Stimulated activated CD4-positive, alpha-beta T cell treated with anti-CD3 and anti-CD28 coated beads, Interleukin-2, amount 100 ng/mL, for 24 hours (primary cell): Measurements from ENCODE around the gene PLXDC2.

Experiments used
- DNase-seq, 2 donors: peaks; one replicate each; pipeline ENCODE4 v3.0.0-alpha.2; 2020

The PLXDC2 gene

DNA sequence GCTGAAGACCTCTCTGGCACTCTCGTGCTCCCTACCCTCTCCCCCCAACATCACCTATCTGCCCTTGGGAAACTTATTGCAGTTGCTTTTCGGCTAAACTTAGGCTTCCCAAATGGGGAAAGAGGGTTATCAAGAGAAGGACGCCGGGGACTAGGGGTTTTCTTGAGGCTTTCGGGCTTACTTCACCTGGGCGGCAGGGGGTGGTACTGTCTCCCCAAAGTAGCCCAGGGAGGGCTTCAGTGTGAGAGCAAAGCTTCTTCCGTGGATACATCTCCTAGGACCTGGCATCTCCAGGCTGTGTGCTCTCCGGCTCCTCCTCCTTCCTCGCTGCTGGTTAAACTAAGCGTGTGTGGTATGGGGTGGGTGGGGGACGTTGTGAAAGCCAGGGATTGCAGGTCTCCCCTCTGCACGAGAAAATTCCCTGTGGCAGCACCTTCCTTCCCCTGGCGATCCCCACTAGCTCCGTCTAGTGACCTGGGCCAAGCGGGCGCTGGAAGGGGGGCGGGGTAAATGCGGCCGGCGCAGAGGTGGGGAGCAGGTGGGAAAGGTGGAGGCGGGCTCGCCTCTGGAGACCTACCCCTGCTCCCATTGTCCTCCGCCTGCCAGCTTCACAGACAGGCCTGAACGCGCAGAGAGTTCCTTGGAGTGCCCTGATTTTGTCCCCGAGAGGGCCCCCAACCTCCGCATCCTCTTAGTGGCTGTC is 1.1 kb downstream of the PLXDC2 start:
- no peak for DNase-seq

DNA sequence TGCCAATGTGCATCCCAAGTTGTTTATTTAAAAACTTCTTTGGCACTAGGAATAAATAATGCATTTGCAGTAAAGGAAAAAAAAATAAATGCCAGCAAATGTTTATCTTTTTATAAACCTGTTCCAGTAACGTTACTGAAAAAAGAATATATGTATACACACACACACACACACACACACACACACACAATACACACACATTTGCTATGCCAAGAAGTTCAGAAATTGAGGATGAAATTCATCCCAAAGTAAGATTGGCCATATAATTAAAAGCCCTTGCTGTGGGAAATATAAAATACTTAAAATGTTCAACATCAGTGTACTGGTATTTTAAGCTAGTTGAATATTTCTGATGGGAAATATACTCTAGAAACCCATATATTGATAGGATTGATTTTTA is 2.6 kb downstream of the PLXDC2 start:
- no peak for DNase-seq

DNA sequence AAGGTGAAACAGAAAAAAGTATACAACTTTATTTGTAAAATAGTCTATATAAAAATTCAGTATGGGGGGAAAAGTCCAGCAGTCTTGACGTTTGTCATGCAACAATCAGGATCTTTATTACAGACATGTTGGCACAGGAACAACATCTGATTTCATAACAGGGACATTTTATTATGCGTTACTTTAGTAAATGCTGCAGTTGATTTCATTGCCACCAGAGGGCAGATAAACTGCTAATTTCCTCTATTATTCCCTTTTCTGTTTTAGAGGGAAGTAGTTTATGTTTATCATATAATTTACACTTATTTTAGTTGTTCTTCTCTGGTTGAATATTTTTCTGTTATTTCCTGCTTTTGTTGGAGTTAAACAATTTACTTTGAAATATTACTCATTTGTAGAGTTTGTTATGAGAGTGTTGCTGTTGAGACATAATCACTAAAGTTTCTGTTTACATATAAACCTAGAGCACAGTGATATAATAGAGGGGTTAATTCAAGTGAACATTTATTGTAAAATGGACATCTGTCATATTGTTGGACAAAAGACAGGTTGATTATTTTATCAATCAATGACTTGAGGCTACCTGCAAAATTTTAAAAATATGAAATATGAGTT is 3.3 kb downstream of the PLXDC2 start:
- no peak for DNase-seq

DNA sequence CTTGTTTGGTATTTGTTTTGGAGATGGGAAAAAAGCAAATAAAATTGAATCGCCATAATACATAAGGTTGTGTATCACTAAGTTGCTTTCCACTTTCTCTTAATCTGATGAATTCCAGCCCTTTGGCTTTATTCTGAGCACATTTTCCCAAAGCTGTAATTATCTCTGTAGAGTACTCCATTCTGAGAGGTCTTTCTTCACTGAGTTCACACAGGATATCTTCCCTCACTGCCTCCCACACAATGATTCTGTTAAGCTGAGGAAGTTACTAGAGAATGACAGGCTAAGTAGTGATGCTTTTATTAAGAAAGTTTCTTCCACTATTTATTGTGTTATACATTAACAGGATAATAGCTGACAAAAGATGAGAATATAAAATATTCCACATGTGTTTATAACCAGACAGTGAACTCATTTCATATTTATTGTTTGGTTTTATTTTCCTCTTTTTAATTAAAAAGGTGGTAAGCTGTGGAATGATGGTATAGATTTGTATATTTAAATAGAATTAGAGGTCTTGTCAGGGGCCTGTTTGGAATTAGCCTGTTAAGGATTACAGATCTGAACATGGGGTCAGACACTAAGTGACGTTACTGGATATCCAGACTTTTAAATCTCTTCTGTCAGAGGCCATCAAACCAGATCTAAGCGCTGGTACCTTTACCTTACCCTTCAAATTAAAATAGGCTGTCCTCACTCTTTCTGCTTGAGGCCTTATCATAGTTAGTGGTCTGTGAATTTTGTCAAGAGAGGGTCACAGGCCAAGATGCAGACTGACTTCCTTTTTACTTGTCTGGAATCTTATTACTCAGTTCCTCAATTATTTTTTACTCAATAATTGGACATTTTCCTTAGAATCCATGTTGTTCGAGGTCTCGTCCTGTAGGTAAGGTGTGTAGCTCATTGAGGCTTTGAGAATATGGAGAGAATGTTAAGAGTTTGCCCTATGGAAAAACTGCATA is 8.4 kb downstream of the PLXDC2 start:
- no peak for DNase-seq

DNA sequence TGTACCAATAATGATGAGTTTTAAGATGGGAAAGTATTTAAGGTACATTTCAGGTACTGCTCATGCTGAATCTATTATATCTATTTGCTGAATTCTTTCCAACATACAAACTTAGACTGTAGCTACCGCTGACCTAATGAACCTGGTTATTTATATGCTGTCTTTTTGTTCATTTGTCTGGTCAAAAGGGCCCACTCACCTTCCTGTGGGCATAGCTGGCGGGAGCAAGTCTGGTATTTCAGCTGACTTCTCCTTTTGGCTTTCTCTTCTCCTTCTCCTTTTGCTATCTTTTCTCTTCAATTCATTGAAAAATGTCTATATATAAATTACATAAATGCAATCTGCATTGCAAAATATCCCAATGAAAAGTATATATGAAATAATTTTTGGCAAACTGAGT is 9.5 kb downstream of the PLXDC2 start:
- DNase-seq = no peak

DNA sequence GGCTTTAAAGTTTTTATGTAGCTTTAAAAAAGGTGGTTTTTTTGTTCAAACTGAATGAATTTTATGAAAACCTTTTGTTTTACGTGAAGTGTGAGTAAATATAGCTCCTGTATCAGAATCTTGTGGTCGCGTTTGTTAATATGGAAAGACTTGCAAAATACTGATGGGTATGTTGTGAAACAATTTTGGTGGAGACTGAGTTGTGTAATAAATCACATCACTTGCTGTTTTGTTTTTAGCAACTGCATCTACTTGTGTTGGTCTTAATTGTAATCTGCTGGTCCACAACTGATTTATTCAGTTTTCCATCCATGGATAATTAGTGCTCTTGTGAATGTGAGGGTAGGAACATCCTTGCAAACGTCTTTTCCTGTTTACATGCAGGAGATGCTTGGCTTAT is 10.5 kb downstream of the PLXDC2 start:
- no peak for DNase-seq

DNA sequence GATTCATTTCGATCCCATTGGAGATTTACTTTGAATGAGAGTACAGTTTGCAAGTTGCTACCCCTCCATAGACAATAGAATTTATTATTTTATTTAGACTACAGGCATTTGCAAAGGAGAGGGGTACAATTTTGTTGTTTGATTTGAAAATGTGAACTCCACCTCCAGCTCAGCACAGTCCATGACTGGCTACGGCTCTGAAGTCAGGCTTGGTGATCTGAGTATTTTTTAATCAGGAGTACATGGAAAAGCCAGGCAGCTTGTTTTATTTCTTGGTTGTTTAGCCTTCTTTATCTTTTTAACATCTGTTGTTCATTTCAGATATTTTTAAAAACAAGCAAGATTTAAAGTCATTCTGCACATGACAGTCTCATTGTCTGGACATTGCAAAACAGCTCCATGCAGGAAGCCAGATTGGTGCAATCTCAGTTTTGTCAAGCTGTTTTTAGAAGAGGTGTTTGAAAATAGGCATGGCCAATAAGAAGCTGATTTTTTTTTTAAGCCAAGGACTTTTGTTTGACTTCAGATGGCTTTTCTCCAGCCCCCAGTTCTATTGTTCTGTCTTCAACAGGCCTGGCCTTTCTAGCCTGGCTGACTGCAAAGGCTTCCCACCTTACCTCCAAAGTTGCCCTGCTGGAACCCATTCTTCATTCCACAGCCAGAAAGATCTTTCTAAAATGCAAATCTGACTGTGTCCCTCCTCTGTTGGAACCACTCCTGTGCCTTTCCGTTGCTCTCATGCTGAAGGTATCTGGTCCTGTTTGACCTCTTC is 12.2 kb downstream of the PLXDC2 start:
- DNase-seq = no peak

DNA sequence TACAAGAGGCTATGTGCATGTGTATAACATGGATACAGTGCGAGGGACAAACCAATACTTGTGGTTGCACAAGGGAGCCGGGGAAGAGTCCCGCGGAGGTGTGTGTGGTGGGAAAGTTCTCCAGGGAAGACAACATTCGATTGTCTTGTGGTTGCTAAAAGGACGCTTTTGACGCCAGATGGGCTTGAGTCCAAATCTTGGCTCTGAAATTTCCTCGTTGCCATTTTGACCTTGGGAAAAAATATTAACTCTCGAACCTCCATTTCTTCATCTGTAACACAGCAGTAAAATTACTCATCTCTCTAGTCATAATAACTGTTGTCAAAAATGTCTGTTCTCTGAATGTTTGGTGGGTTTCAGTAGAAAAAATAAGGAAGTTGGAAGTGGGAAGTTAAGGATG is 16.5 kb downstream of the PLXDC2 start:
- no peak for DNase-seq

DNA sequence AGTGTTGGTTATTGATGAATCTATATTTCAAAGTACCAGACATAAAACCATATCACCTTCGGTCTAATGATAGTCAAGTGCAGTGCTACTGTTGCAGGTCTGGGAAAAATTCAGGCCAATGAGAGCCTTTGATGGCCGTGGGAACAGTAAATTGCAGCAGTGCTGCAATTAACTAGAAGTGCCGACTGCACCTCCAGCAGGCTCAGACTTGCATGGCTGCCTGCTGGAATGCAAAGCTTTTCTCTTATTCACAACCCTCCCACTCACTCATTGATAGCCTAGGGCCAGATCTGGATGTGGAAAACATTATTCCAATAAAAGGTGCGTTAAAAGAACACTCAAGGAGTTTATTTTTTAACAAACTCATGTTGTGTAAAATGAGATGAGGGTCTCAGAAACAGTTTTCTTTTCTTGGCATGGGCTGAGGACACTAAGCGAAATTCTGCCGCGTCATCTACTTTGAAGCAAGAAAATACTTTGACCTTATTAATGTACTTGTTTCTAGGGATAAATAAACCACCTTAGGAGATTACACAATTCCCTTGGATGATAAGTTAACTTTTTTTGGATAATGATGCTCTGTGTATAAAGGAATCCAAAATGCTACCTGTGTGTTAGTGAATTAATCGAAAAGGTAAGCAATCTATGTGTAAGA is 17.1 kb downstream of the PLXDC2 start:
- no peak for DNase-seq

DNA sequence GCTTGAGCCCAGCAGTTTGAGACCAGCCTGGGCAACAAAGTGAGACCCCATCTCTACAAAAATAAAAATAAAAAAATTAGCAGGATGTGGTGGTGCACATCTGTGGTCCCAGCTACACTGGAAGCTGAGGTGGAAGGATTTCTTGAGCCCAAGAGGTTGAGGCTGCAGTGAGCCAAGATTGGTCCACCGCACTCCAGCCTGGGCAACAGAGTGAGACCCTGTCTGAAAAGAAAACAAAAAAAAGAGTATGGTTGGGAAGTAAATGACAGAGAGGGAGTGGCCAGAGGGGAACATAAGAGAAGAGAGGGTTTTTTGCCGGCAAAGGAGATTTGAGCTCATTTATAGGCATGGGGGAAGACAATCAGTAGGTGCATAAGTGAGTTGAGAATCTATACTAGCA is 19.7 kb downstream of the PLXDC2 start:
- no peak for DNase-seq

DNA sequence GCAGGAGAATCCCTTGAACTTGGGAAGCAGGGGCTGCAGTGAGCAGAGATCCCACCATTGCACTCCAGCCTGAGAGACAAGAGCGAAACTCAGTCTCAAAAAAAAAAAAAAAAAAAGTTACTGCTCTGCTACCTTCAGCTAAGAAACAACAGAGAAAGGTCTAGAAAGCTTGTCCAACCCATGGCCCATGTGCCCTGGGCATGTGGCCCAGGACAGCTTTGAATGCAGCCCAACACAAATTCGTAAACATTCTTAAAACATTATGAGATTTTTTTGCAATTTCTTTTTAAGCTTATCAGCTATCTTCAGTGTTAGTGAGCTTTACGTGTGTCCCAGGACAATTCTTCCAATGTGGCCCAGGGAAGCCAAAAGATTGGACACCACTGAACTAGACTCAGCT is 22.9 kb downstream of the PLXDC2 start:
- DNase-seq = no peak

DNA sequence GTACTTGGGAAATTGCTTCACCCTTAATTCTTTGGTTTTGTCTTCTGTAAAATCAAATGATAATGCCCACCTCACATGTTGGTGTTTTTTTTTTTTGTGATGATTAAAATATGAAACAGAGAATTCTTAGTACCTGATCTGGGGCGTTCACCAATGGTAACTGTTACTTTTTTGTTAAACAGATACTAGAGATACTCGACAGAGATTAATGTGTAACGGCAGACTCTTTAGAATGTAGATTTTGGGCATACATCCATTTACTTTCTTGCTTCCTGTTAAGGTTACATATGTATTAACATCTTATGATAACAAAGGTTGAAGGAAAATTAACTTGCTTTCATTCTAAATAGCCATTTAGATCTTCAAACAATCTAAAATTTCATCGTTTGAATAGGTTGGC is 23.3 kb downstream of the PLXDC2 start:
- DNase-seq = no peak

DNA sequence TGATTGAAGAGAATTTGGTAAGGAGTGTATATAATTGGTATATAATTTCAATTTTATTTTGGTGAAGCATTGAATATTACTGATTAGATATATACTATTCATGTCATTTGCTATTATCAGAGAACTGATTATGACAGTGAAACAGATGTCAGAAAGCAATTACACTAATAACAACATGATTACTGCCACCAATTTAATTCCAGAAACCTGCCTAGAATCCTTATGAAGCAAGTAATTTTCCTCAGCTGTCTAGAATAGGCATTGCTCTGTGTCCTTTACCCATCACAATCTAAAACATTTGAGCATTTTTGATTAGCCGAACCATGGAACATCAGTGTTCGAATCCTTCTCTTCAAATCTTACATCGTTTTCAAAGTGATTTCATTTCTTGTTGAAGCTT is 24.5 kb downstream of the PLXDC2 start:
- no peak for DNase-seq

DNA sequence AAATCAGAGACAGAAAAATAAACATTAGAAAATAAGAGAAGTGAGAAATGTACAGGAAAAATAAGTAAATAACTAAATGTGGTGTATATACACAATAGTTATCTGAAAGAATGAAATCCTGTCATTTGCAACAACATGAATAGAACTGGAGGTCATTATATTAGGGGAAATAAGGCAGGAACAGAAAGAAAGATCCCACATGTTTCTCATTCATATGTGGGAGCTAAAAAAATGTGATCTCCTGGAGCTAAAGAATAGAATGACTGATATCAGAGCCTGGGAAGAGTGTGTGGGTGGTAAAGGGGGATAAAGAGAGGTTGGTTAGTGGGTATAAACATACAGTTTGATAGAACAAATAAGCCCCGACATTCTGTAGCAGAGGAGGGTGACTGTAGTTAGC is 27.3 kb downstream of the PLXDC2 start:
- DNase-seq = no peak

DNA sequence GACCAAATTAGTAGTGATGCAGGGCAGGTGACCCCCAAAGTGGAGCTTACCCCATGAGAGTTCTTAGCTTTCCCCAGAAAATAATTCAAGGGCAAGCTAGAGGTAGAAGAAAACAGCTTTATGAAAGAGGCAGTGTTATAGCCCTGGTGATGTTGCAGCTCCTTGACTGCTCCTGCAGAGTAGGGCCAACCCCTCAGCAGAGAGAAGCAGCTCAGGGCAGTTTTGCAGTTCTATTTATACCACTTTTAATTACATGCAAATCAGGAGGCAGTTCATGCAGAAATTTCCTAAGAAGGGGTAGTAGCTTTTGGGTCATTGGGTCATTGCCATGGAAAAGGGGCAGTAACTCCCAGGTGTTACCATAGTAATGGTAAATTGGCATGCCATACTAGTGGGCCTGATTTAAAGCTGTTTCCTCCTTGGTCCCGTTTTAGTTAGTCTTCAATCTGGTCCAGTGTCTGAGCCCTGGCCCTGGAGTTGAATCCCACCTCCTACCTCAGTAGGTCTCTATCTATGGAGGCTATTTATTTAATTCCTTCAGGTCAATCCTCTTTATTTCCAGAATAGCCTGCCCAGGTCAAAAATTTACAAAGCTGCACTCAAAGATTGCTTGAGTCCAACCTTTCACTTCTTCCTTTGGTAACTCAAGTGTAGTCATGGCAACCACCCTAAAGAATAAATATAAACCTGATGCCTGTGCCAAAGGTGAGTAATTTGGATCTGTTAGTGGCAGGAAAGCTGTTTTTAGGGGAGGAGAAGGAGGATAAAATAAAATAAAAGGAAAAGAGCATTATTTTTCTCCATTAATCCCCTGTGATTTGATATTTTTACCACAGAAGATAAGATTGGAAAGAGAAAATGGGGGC is 29.5 kb downstream of the PLXDC2 start:
- no peak for DNase-seq

DNA sequence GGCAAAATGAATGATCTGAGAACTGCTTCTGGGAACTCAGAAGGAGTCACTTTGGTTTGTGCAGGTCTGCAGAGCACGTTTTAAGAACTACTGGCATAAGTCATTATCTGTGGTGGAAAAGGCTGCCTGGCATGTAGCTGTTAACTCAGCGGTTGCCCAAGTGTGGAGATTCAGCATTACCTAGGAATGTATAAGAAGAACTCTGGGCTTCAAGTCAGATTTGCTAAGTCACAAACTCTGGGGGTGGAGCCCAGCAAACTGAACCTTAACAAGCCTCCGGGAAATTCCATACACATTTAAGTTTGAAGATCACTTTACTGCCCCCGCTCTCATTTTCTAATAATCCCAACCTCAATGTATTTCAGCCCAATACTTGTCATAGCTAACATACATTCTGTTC is 31.1 kb downstream of the PLXDC2 start:
- DNase-seq = no peak

DNA sequence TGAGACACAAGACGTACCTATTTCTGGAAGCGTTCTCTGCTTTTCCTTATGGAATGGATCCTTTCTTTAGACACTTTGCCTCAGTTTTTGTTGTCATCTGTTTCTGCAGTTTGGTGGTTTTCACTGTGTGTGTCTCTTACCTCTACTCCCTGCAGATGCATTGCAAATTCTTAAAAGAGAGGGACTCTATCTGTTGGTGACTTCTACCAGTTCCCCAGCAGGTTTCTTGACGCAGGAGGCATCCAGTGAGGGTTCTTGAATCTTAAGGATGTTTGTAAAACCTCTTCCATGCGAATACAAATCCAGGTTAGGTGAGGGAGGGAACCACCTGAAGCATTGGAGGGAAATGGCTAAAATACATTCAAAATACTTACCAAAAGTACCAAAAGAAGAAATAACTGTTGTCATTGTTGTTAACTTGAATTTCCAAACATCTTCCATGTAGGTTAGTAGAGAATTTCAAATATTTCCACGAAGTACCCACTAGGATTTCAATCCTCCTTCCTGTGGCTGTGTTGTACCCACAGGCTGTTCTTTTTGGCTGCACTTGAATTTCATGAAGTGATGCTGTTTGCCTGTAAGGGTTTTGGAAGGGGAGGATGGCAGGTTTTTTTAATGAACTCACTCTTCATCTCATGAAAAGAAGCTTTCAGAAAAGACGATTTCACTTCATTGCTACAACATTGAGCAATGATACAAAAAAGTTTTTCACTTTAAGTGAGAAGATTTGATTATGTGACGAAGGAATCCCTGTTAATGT is 32.2 kb downstream of the PLXDC2 start:
- DNase-seq = no peak

DNA sequence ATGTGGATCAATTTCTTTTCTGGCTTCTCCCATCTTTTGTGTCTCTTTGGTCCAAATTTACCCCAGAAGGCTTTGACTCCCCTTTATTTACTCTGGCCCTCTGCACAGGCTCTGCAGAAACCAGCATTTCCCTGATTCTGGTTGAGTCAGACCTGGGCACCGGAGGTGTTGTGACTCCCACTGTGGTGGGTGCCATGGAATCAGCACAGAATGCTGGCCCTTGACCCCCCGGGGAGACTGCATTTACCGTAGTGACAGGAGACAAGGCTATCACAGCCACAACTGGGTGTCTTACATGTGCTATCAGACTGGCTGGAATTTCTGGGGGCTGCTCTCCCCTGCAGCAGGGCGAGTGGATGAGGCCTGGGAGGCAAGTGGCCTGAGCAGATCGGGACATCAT is 37.6 kb downstream of the PLXDC2 start:
- no peak for DNase-seq

DNA sequence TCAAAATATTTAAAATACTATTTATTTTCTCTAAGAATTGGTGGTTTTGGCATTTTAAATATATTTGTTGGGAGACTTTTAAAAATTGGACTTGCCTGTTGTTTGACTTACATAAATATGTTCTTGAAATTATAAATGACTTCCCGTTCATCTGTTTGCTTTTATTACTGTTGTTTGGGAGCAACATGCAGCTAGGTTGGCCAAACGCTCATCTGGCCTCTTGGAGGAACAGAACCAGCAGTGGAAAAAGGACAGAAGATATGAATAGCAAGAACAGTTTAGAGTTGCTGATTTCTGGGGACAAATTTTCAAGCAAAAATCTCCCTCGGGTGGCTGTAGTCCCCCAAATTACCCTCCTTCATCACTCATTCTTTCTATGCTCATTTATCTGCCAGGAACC is 41.6 kb downstream of the PLXDC2 start:
- DNase-seq = no peak

DNA sequence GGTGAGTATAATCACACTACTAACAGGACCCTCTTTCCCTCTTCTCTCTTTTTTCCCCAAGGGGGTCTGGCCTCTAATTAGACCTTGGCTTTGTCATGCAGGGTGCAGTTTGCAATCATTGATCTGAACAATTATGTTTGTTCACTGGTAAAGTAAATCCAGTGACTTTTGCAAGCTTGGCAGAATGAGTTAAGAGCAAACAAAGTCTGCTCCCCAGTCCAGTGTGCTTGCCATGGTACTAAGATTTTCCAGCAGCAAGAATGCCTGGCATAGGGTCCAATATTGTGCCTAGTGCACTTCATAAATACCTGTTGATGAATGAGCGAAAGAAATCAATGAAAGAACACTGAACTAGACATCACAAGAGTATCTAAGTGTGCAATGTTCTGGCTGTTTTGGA is 43.9 kb downstream of the PLXDC2 start:
- DNase-seq = no peak
